ENCODE data around the gene GDPD3. TPM values are rescaled to one million over a fixed set of nuclear protein-coding genes. Genes with fewer than 3 reads are reported as not detected.

GDPD3 gene
- total RNA-seq, 6 experiments from 2014 or later = 1.5 to 3.0 (median 2.3) TPM

DNA sequence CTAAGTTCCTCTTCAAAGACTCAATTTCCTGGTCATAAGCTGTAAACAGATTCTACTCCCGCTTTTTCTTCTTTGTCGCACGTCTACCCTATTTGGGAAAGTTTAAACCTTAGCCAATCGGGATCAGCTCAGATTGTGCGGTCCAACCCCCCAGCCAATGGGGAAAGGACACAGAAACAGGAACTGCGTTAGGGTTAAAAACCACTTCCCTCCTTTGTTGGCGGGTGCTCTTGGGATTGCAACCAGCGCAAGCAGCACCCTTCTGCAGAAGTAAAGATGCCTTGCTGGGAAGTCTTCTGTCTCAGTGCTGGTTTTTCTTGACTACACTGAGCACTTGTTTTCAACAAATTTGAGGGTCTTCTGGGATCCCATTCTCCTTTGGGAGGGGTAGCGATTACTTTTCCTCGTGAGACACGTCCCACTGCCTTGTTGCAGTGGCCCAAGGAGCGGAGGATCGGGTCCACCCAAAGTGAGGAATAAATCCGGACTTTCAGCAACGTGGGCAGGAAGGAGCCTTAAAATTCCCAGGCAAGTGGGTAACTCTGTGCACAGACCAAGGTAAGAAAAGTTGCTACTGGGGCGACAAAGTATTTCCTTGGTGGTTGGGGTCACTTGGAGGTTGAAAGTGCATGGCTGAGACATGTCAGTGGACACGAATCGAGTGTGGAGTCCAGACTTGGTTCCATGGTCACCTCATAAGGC lies 16.3 kb downstream of the GDPD3 start:
- peaks cover 20% of the 10 kb centered on the region for H3K9me3 Mint-ChIP-seq

GRCh38 chr16:30096105-30096861 lies 17.1 kb downstream of the GDPD3 start, which contains the start of gene YPEL3:
Gene YPEL3, minus strand, starts transcription at chr16:30096213. Its CDS starts 731 bp downstream, at chr16:30095482.
- Mint-ChIP-seq H3K27ac (peak within 1 kb of the TSS; percentile 69), H3K4me3 (peak within 1 kb of the TSS; percentile 84)

More for the DNA sequence above, 16.3 kb downstream of the GDPD3 start:
- H3K27me3 Mint-ChIP-seq (ENCODE audit: insufficient read depth) = peaks cover 4% of the 10 kb centered on the region
- H3K4me3 Mint-ChIP-seq = no peak overlapping the region
- no peak for DNase-seq
- peaks cover 16% of the 10 kb centered on the region for H3K36me3 Mint-ChIP-seq (ENCODE audit: low read depth)
- peaks cover 17% of the 10 kb centered on the region for H3K4me1 Mint-ChIP-seq (ENCODE audit: low read depth)
- peak overlapping the region; percentile 69 for H3K27ac Mint-ChIP-seq
- TF ChIP-seq CTCF (IDR thresholded peaks at IDR 0.05) = no peak

DNA sequence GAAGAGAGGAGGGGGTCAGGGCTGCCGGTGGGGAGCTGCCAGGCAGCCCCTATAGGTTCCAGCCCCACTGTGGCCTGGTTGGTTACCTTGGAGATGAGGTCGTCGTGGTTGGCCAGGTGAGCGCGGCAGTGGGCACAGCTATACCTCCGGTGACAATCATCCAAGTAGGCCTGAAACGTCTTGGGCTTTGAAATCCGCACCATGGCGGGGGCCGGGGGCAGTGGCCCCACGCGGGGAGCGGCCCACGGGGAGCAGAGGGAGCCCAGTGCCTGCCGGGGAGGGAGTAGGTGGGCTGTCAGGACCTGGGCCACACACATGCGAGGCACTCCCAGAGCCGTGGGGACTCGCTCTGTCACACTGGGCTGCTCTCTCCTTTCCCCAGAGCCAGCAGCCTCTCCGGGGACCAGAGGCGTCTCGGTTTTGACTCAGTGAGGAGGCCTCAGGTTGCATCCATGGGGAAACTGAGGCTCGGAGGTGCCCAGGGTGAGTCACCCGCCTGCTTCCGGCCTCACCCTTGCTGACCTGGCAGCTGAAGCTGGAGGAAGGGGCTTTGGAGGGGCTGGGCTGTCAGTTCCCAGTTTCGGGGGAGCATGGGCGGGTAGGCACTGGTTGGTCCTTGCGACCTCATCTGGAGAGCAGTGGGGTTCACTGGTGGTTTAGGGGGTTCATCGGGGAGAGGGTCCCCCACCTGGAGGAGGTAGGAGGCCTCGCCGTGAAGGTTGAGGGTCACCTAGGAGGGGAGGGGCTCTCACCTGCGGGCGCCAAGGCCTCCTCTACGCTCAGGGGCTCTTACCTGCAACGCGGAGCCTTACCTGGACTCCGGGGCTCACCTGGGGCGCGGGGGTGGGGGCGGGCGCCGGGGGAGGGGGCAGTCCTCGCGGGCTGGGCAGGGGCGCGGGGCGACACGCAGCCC lies 17.9 kb downstream of the GDPD3 start:
- no peak overlapping the region for H3K27ac Mint-ChIP-seq

More at GRCh38 chr16:30096105-30096861, 17.1 kb downstream of the GDPD3 start, which contains the start of gene YPEL3:
- peaks cover 4% of the 10 kb centered on the region for H3K27me3 Mint-ChIP-seq (ENCODE audit: insufficient read depth)
- peaks cover 20% of the 10 kb centered on the region for H3K9me3 Mint-ChIP-seq
- H3K4me1 Mint-ChIP-seq (ENCODE audit: low read depth) = peaks cover 23% of the 10 kb centered on the region
- H3K36me3 Mint-ChIP-seq (ENCODE audit: low read depth) = peaks cover 16% of the 10 kb centered on the region
- DNase-seq = peak; percentile 67
- no peak for TF ChIP-seq CTCF (IDR thresholded peaks at IDR 0.05)

GRCh38 chr16:30094541-30095165 lies 18.7 kb downstream of the GDPD3 start:
- Mint-ChIP-seq H3K27me3 (ENCODE audit: insufficient read depth) (peaks cover 4% of the 10 kb centered on the region), H3K4me3 (peak overlapping the region; percentile 84), H3K9me3 (peaks cover 20% of the 10 kb centered on the region), H3K4me1 (ENCODE audit: low read depth) (peaks cover 33% of the 10 kb centered on the region), H3K36me3 (ENCODE audit: low read depth) (peaks cover 16% of the 10 kb centered on the region), H3K27ac (no peak overlapping the region)
- TF ChIP-seq CTCF (IDR thresholded peaks at IDR 0.05) = no peak
- DNase-seq = no peak

More for the DNA sequence above, 17.9 kb downstream of the GDPD3 start:
- Mint-ChIP-seq H3K4me3 (peak overlapping the region; percentile 84), H3K4me1 (ENCODE audit: low read depth) (peaks cover 25% of the 10 kb centered on the region), H3K36me3 (ENCODE audit: low read depth) (peaks cover 16% of the 10 kb centered on the region), H3K27me3 (ENCODE audit: insufficient read depth) (peaks cover 4% of the 10 kb centered on the region), H3K9me3 (peaks cover 20% of the 10 kb centered on the region)
- TF ChIP-seq CTCF (IDR thresholded peaks at IDR 0.05) = no peak
- DNase-seq = no peak
